Measurements from ENCODE around the gene SKOR1. TPM values are rescaled to one million over a fixed set of nuclear protein-coding genes. Genes with fewer than 3 reads are reported as not detected.

SKOR1 gene
- total RNA-seq, 1 experiment from 2014 or later: 0.22 TPM

DNA sequence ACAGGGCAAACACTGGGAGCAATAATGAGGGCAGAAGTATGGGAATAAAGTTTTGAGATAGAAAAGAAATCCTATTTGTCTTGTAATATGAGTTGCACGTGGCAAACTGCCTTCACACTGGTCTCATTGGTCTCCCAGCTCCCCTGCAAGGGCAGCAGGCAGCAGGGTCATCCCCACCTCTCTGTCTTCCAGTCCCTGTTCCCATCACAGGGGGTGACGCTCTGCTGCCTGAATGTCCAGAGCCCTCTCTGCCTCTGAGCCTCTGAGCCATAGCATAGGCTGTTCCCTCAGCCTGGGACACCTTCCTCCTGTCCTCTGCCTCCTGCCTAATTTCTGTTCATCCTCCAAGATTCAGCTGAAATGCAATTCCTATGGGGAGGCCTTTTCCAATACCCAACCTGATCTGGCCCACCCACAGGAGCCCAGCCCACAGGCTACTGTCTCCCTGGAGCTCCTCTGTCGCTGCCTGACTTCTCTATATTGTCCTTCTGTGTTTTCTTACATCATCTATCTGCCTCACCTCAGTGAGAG, 12.1 kb upstream of the SKOR1 start:
- H3K4me1 Mint-ChIP-seq: peaks cover 13% of the 10 kb centered on the region; the same call in 1 of the 2 replicates
- no peak overlapping the region for H3K27ac Mint-ChIP-seq
- ATAC-seq (no peak), DNase-seq (ENCODE audit: low spot score) (no peak)
- H3K27me3 Mint-ChIP-seq (ENCODE audit: low read depth): peaks cover 27% of the 10 kb centered on the region
- POLR2A ChIA-PET: no interaction called here
- peaks cover 13% of the 10 kb centered on the region for H3K9me3 Mint-ChIP-seq
- CTCF ChIA-PET: interaction anchor here (1.2 kb wide), 1 partner anchor 9 kb away, joined by 3 read pairs; no protein-coding TSS in a partner anchor
- TF ChIP-seq IRF2 (CRISPR knock-in tag; IDR thresholded peaks at IDR 0.05; ENCODE audit: borderline replicate concordance, low read depth) (no peak), RORB (CRISPR knock-in tag; IDR thresholded peaks at IDR 0.05) (no peak), MLX (CRISPR knock-in tag; IDR thresholded peaks at IDR 0.05) (no peak), NFE2L1 (CRISPR knock-in tag; IDR thresholded peaks at IDR 0.05) (no peak), ZNF121 (CRISPR knock-in tag; IDR thresholded peaks at IDR 0.05) (no peak), E2F1 (CRISPR knock-in tag; IDR thresholded peaks at IDR 0.05) (no peak), ZNF425 (CRISPR knock-in tag; conservative IDR thresholded peaks at IDR 0.05) (no peak), TCF7 (CRISPR knock-in tag; IDR thresholded peaks at IDR 0.05; ENCODE audit: low read depth) (no peak), CBFB (CRISPR knock-in tag; IDR thresholded peaks at IDR 0.05; ENCODE audit: low read depth) (no peak), ZNF263 (CRISPR knock-in tag; IDR thresholded peaks at IDR 0.05; ENCODE audit: low read depth) (no peak), SOX15 (CRISPR knock-in tag; IDR thresholded peaks at IDR 0.05) (no peak), CTCF (IDR thresholded peaks at IDR 0.05) (no peak)
- TF ChIP-seq, protein P1, sequence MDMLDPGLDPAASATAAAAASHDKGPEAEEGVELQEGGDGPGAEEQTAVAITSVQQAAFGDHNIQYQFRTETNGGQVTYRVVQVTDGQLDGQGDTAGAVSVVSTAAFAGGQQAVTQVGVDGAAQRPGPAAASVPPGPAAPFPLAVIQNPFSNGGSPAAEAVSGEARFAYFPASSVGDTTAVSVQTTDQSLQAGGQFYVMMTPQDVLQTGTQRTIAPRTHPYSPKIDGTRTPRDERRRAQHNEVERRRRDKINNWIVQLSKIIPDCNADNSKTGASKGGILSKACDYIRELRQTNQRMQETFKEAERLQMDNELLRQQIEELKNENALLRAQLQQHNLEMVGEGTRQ (CRISPR knock-in tag; IDR thresholded peaks at IDR 0.05): no peak
- TF ChIP-seq, protein P2, sequence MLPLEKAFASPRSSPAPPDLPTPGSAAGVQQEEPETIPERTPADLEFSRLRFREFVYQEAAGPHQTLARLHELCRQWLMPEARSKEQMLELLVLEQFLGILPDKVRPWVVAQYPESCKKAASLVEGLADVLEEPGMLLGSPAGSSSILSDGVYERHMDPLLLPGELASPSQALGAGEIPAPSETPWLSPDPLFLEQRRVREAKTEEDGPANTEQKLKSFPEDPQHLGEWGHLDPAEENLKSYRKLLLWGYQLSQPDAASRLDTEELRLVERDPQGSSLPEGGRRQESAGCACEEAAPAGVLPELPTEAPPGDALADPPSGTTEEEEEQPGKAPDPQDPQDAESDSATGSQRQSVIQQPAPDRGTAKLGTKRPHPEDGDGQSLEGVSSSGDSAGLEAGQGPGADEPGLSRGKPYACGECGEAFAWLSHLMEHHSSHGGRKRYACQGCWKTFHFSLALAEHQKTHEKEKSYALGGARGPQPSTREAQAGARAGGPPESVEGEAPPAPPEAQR (CRISPR knock-in tag; IDR thresholded peaks at IDR 0.05): no peak
- TF ChIP-seq, protein P3, sequence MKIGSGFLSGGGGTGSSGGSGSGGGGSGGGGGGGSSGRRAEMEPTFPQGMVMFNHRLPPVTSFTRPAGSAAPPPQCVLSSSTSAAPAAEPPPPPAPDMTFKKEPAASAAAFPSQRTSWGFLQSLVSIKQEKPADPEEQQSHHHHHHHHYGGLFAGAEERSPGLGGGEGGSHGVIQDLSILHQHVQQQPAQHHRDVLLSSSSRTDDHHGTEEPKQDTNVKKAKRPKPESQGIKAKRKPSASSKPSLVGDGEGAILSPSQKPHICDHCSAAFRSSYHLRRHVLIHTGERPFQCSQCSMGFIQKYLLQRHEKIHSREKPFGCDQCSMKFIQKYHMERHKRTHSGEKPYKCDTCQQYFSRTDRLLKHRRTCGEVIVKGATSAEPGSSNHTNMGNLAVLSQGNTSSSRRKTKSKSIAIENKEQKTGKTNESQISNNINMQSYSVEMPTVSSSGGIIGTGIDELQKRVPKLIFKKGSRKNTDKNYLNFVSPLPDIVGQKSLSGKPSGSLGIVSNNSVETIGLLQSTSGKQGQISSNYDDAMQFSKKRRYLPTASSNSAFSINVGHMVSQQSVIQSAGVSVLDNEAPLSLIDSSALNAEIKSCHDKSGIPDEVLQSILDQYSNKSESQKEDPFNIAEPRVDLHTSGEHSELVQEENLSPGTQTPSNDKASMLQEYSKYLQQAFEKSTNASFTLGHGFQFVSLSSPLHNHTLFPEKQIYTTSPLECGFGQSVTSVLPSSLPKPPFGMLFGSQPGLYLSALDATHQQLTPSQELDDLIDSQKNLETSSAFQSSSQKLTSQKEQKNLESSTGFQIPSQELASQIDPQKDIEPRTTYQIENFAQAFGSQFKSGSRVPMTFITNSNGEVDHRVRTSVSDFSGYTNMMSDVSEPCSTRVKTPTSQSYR (CRISPR knock-in tag; IDR thresholded peaks at IDR 0.05): no peak
- TF ChIP-seq, protein P4, sequence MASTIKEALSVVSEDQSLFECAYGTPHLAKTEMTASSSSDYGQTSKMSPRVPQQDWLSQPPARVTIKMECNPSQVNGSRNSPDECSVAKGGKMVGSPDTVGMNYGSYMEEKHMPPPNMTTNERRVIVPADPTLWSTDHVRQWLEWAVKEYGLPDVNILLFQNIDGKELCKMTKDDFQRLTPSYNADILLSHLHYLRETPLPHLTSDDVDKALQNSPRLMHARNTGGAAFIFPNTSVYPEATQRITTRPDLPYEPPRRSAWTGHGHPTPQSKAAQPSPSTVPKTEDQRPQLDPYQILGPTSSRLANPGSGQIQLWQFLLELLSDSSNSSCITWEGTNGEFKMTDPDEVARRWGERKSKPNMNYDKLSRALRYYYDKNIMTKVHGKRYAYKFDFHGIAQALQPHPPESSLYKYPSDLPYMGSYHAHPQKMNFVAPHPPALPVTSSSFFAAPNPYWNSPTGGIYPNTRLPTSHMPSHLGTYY (CRISPR knock-in tag; IDR thresholded peaks at IDR 0.05): no peak
- H3K36me3 Mint-ChIP-seq: peaks cover 4% of the 10 kb centered on the region
- H3K4me3 Mint-ChIP-seq: no peak overlapping the region

Data from WTC11 (cell line).